HG02973 (cell line): Measurements from ENCODE around the gene AQP1.

Experiments used
- ATAC-seq: cut with Tn5 transposase; IDR thresholded peaks from one replicate; pipeline ENCODE4 v1.9.1; 2021; ENCODE audit warnings: moderate library complexity; ENCODE audit not compliant: unreplicated experiment

Gene AQP1

DNA sequence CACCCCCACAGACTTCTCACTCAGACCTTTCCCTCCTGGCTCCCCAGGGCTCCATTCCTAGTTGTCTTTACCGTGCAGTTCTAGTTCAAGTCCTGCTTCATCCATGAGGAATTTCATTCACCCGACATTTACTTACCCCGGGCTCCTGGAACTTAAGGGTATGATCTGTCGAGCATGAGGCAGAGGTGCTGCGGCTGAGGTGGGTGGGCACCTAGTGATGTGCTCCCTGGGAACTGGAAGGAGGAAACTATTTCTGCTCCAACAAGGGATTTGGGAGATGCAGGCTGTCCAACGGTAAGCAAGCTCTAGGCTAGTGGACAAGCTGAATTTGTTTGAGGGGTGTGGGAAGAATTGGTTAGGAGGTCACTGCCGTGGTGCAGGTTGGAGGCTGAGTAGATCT, 30.2 kb upstream of the AQP1 start:
- ATAC-seq = no peak

DNA sequence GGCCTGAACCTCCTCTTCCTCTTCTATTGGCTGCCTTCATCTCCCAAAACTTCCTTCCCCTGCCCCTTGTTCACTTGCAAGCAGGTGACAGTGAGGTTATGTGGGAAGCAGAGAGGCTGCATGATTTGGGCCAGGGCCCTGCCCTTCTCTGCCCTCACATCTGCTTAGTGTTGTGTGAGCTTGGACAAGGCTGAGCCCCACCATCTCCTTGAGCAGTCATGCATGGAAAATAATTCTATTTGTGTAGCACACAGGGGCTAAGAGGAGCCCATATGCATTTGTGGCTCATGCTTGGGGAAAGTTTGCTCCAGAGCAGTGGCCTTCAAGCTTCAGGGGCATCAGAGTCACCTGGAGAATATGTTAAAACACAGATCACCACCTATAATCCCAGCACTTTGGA, 26.8 kb upstream of the AQP1 start:
- no peak for ATAC-seq

DNA sequence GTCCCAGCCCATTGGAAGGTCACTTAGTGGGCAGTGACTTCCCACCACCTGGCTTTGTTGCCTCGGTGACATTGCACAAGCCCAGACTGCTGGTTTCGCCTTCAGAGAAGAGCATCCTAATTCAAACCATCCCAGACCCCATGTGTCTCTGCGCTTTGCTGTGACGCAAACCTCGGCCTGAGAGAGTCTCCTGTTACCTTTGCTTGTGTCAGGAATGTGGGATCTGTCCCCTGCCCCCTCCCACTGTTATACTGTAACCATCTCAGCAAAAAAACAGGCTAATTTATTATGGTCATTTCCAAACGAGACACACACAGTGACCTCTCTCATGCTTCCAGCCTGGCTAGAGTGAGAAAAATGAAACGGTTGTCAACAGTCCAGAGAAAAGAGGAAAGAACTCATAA, 25.0 kb upstream of the AQP1 start:
- no peak for ATAC-seq

DNA sequence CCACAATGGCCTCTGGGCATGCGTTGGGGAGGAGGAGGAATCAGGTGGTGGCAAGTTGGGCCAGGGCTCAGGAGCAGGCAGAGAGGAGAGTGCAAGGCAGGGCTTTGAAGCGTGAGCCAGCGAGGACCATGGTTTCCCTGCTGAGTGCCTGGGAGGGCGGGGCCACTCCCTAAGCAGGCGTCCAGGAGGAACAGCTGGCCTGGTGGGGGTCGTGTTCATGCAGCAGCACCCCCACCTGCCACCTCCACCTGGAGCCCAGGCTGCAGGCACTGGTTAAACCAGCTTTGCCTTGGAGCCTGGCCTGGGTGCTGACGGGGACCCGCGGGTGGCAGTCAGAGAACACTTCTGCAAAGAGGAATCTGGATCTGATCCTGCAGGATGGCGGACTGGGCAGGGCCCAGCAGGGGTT, 24.2 kb upstream of the AQP1 start:
- ATAC-seq = no peak

DNA sequence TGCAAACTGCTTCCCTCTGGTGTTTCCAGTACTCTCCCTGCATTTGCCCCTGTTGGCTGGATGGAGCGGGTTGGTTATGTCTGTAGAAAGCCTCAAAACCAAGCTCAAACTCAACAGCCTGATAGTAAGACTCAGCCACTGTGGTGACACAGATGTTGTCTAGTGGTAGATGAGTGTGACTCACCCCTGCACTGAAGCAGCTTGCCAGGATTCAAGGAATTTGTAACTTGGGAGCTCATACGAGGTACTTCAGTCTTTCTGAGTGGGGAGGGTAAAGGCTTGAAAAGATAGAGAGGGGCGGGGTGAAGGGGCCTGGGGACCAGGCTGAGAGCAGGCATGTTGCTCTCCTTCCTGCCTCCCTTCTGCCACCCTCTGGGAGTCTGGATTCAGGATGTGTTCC, 22.9 kb upstream of the AQP1 start:
- ATAC-seq = no peak

DNA sequence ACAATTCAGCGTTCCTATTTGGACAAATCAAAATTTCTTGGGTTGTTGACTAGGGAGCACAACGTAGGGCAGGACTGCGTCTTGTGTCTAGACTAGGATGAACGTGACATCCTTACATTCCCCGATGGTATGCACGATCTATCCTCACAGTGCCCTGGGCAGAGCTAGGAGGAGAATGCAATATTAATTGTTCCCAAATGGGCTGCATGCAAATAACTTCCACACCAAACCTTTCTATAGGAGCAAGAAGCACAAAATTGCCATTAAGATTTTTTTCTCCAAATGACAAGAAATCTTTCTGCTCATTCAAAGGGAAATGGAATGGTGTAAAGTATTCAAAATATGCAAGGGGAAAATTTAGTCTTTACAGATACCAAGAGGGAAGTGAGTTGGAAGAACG, 21.4 kb upstream of the AQP1 start:
- no peak for ATAC-seq

DNA sequence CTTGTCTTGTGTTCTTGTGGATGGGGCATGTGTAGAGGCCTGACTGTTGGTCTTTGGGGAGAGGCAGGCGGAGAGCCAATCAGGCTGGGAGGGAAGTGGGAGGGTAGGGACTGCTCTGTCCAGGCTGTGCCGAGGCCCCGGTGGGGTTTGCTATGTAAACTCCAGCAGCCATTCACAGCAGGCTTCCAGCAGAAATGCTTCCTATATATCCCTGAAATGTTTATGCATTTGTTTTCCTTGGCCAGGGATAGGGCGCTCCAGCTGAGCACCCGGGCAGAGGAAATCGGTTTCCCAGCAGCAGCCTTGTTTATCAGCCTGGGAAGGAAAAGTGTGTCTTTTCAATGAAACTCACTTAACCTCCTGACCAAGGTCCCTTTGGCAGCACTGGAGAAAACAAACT, 18.3 kb upstream of the AQP1 start:
- ATAC-seq = no peak

DNA sequence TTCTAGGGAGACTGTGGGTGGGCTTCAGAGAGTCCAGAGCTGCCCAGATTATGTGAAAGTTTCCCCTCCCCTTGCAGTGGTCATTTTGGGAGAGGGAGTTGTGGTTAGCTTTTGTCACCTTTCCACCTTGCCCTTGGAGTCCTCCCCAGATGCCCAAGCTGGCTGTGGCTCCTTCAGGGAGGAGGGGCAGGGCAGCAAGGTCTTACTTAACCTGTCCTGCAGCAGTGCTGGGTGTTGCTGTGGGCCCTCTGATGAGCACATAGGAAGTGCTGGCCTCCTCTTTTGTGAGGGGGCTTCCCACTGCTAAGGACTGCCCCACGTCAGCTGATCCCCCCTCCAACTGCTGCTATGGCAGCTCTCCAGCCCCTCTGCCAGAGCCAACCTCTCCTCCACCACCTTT, 17.6 kb upstream of the AQP1 start:
- no peak for ATAC-seq

DNA sequence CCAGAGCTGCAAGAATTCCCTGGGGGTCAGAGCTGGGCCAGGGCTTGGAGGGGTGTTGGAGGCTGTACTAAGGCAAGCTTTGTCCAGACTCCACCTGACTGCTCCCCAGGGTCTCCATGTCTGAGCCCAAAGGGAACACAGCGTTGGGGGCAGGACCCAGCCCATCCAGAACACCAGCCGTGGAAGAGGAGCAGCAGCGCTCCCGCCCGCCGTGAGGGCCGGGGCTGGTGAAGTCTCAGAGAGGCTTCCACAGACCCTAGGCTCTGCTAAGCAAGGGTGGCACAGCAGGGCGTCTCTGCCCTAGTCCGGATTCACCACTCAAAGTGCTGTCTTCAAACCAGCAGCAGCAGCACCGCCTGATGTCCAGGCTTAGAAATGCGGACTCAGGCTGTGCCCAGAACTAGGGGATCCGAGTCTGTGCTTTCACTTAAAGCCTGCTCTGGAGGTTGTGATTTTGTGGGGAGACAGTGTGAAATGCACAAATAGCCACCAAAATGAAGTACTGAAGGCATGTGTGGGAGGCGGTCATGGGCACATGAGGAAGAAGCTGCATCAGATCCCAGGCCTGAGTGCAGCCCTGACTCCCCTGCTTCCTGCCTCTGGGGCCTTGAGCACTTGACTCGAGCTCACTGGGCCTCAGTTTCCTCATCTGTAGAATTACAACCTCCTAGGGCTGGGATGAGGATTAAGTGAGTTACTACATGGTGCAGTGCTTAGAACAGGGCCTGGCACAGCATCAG, 16.6 kb upstream of the AQP1 start:
- no peak for ATAC-seq

DNA sequence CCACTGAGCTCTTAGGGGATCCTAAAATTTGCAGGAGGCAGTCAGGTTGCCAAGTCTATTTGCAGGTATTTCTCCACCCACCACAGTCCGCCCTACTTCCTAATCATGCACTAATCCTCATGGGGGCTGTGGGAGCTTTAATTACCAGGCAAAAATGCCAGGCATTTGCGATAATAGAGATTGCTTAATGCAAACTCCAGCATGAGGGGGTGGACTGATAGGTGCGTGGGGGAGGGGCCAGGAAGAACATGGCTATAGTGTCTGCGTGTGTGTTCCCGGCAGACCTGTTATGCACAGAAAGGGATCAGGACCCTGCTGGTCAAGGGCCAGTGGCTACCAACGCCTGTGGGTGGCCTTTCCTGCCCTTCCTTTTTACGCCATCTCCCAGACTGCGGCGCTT, 15.6 kb upstream of the AQP1 start:
- no peak for ATAC-seq

DNA sequence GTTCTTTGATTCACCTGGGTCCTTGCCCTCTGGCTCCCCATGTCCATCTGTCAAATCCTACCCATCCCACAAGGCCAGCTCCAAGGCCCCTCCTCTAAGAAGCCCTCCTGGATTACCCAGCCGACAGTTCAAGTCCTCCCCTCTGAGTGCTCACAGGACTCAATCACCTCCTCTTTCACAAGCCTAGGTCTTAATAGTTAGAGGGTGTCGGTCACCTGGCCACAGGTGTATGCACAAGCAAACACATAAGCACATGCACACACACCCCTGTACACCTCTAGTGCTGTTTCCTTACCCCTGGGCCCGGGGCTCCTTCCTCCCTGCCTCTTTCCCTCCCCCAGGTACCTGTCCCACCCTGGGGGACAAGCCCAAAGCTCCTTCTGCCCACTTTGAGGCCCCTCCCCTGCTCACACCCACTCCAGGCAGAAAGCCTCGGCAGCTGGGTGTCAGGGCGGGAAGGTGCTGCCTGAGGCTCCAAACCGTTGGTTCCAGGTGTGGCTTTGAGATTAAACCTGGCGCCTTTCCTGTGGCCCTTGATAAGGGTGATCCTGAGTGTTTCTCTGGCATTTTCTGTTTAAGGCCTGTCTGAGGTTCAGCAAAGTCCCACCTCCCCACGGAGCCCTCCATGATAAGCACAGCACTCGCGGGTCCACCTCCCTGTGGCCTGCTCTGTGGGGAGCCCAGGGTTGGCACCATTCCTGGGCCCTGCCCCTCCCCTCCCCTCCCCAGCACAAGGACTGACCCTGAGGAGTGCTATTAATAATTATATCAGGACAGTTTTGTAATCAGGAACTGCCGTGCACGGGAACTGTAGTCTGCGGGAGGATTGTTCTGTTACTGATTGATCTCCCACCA, 14.6 kb upstream of the AQP1 start:
- no peak for ATAC-seq

DNA sequence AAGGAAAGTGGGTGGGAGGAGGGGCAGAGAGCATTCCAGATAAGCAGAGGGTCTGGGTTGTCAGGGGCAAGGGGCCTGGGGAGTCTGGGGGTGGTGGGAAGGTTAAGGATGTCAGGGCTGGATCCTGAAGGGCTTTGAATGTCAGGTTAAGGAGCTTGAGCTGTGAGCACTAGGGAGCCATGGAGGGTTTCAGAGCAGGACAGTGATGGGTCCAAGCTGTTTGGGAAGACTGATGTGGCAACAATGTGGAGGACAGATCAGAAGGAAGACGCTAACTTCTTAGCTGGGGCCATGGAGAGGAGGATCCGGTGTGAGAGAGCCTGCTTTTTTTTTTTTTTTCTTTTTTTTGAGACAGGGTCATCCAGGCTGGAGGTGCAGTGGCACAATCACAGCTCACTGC, 13.9 kb upstream of the AQP1 start:
- no peak for ATAC-seq

DNA sequence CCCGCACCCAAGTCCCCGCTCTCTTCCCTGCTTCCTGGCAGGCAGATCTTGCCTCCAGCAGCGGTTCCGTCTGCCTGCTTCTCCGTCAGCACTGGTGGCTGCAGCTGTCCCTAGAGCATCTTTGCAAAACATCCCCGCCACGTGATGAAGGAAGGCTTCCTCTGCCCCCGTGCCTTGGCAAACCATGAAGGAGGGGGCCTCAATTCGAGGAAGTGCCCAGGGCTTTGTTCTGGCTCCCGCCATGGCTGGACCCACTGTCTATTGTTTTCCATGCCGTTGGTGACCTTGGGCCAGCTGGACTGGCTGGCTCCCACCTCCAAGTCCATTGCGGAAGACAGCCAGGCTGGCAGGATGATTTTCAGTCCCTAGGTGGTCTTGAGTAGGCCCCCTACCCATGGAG, 13.2 kb upstream of the AQP1 start:
- no peak for ATAC-seq

DNA sequence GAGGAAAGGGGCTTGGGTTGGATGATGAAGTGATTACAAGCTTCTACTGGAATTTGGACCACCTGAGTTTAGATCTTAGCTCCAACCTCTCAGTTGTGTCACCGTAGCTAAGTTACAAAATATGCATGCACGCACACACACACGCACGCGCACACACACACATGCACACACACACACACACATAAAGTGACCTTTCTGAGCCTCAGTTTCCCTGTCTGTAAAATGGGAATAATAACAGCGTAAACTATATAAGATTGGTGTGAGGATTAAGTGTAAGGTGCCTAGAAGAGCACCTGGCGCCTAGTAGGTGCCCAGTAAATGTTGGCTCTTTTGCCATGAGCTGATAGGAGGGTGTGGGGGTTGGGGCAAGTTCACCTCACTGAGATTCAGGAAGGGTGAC, 12.6 kb upstream of the AQP1 start:
- no peak for ATAC-seq

DNA sequence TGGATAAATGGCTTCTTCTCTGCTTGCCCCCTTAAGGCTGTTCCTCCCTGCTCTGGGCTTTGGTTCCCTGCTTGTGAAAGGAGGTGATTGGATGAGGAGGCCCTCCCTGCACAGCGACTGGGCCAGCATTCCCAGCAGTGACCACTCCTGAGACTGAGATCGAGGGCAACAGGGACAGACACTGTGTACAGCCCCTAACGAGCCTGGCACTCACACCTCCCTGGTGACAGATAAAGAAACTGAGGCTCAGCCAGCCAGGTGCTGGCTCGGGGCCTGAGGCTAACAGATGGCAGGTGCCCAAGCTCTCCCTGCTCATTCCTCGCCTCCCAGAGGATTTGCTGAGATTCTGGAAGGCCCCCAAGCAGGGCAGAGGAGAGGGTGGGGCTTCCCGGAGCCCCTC, 12.0 kb upstream of the AQP1 start:
- no peak for ATAC-seq

DNA sequence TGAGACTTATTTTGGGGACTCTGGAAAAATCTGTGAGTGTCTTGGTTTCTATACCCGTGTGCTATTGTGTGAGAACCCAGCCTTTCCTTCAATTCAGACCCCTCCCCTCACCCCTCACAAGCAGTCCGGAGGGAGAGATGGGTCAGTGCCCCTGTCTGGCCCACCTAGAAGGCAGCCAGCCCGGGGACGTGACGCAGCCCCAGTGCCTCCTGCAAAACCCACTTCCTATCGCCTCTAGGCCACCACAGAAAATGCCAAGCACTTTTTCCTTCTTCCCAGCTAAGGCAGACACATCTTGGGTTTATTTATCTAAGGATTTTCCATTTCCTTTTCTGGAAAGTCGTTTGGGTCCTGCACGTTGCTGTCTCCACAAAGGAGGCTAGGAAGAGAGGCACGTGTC, 11.6 kb upstream of the AQP1 start:
- no peak for ATAC-seq

DNA sequence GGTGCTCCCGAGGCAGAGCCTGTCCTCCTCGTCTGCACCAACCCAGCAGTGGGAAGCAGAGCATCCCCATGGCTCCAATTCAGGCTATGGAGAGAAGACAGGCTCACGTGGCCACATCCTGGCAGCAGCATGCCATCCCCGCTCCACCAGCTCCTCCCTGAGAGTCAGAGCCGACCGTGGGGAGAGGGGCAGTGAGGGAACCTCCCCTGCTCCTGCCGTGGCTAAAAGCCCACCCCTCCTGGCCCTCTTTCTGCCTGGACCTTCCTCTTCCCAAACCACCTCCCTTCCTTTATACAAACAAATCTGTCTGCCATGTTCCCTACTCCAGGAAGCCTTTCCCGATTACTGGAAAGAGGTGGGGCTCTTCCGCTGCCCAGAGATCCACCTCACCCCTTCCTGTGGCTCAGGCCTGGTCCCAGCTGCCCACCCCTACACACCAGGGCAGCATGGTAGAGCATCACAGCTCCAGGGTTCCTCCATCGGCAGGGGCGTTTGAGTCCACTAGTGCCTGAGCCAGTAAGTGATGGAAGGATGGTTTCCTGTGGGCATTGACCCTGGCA, 10.8 kb upstream of the AQP1 start:
- ATAC-seq = no peak

DNA sequence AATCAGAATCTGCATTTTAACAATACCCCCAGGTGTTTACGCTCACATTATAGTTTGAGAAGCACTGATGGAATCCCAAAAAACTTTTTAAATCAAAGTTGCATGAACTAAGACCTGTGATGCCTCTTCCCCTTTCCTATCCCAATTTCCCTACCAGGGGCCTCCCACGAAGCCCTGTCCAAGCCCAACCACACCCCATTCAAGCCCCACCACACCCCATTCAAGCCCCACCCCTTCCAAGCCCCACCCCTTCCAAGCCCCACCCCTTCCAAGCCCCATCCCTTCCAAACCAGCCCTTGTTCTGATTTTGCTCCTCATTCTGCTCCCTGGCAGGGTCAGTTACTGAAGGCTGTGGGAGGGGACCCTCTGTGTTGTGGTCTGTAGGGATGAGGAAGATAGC, 9.8 kb upstream of the AQP1 start:
- ATAC-seq = no peak

DNA sequence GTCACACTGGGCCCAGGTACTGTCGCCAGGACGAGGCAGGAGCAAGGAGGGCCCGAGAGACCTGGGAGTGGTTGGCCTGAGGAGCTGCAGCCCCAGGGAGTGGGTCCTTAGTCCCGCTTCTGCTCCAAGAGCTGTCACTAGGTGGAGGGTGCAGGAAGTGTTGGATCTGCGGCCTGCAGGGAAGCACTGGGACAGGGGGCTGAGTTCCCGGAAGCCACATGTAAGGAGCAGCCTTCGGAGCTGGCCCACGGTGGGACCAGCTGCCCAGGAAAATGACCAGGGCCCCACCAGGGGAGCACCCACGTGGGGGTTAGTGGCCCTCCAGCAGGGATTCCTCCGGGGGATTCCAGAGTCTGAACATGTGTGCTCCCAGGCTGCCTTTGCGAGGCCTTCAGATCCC, 9.2 kb upstream of the AQP1 start:
- no peak for ATAC-seq

DNA sequence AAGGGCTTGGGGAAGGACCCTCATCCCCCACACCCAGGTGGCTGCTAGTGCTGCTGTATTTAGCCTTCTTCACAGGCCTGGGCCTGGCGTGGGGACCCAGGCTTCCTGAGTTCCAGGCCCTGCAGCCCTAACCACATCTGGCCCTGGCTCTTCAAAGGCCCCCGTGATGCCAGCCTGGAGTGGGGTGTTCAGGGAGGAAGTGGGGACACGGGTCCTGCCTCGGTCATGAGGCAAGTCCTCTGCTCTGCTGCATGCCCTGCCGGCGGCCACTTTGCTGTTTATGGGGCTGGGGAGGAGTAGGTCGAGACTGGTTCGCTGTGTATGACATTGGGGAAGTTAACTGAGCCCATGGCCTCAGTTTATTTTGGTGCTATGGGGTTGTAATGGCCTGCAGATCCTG, 8.5 kb upstream of the AQP1 start:
- ATAC-seq = no peak

DNA sequence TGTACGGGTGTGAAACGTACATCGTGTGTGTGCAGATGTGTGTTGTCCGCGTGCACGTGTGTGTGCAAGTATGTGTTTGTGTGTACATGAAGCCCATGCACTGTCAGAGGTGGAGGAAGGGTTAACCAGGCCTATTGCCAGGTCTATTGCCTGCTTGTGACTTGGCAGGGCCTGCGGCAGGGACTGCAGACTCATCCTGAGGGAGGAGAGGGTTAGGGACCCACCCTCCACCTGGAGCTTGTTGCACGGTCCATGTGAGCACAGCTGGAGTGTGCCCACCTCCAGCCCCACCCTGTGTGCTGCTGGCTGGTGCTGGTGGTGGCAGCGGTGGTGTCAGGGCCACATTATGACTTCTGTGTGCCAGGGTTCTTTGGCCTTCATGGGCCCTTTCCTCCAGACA, 7.1 kb upstream of the AQP1 start:
- no peak for ATAC-seq
